ENCODE data around the gene PIM1. TPM values are rescaled to one million over a fixed set of nuclear protein-coding genes. Genes with fewer than 3 reads are reported as not detected.

PIM1 gene
- total and polyA plus RNA-seq, 9 of the 15 experiments (the other 6 are each of a cell fraction or from before 2014, with no cell fraction given), result 19.0 to 789 (median 212) TPM

DNA sequence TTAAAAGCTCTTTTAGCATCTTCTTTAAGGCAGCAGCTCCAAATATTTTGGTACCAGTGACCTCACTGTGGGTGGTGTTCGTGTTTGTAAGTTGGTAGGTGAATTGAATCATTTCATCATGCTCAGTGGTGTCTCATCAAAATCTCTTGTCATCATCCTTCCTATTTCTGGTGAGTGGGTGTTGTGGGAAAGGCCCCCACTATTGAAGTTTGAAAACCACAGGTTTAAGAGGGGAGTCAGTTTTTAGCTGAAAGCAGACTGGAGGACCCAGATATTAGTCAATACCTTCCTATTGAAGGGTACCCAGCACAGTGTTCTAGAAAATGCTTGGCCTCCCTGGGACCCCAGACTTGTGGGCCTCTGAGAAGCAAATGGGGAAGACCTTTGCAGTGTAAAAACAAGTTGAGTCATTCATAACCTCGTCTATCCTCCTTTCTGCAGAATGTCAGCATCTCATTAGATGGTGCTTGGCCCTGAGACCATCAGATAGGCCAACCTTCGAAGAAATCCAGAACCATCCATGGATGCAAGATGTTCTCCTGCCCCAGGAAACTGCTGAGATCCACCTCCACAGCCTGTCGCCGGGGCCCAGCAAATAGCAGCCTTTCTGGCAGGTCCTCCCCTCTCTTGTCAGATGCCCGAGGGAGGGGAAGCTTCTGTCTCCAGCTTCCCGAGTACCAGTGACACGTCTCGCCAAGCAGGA is 3.7 kb downstream of the PIM1 start (continued):
- TF ChIP-seq RCOR1 (IDR thresholded peaks at IDR 0.05; ENCODE audit: borderline replicate concordance in 1 of 2, low read depth in 2 of 2, low read length in 2 of 2) (peak in 1 of 2 experiments; percentile 84; a peak in 2 of 4 replicates), SLC30A9 (CRISPR knock-in tag; IDR thresholded peaks at IDR 0.05) (no peak), RBM22 (IDR thresholded peaks at IDR 0.05; ENCODE audit: low read depth, low read length, poor library complexity, severe bottlenecking) (no peak), MECOM (CRISPR knock-in tag; IDR thresholded peaks at IDR 0.05) (peak; percentile 24; the same call in 1 of the 2 replicates), ARID1B (IDR thresholded peaks at IDR 0.05) (peak; percentile 33; the same call in 1 of the 2 replicates), ZNF551 (CRISPR knock-in tag; IDR thresholded peaks at IDR 0.05) (0 out of 2 replicates have a peak, but pooled peaks have one; percentile 29), MEF2D (tag; conservative IDR thresholded peaks at IDR 0.05; ENCODE audit: low read depth) (no peak), BRD4 (IDR thresholded peaks at IDR 0.05) (no peak)
- TF ChIP-seq, protein P1, sequence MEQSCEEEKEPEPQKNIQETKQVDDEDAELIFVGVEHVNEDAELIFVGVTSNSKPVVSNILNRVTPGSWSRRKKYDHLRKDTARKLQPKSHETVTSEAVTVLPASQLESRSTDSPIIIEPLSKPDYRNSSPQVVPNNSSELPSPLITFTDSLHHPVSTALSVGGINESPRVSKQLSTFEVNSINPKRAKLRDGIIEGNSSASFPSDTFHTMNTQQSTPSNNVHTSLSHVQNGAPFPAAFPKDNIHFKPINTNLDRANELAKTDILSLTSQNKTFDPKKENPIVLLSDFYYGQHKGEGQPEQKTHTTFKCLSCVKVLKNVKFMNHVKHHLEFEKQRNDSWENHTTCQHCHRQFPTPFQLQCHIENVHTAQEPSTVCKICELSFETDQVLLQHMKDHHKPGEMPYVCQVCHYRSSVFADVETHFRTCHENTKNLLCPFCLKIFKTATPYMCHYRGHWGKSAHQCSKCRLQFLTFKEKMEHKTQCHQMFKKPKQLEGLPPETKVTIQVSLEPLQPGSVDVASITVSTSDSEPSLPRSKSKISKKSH (CRISPR knock-in tag; IDR thresholded peaks at IDR 0.05), result no peak; the same call in 1 of the 2 replicates
- TF ChIP-seq, protein P2, sequence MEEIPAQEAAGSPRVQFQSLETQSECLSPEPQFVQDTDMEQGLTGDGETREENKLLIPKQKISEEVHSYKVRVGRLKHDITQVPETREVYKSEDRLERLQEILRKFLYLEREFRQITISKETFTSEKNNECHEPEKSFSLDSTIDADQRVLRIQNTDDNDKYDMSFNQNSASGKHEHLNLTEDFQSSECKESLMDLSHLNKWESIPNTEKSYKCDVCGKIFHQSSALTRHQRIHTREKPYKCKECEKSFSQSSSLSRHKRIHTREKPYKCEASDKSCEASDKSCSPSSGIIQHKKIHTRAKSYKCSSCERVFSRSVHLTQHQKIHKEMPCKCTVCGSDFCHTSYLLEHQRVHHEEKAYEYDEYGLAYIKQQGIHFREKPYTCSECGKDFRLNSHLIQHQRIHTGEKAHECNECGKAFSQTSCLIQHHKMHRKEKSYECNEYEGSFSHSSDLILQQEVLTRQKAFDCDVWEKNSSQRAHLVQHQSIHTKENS (CRISPR knock-in tag; IDR thresholded peaks at IDR 0.05), result peak; percentile 87
- TF ChIP-seq, protein P3, sequence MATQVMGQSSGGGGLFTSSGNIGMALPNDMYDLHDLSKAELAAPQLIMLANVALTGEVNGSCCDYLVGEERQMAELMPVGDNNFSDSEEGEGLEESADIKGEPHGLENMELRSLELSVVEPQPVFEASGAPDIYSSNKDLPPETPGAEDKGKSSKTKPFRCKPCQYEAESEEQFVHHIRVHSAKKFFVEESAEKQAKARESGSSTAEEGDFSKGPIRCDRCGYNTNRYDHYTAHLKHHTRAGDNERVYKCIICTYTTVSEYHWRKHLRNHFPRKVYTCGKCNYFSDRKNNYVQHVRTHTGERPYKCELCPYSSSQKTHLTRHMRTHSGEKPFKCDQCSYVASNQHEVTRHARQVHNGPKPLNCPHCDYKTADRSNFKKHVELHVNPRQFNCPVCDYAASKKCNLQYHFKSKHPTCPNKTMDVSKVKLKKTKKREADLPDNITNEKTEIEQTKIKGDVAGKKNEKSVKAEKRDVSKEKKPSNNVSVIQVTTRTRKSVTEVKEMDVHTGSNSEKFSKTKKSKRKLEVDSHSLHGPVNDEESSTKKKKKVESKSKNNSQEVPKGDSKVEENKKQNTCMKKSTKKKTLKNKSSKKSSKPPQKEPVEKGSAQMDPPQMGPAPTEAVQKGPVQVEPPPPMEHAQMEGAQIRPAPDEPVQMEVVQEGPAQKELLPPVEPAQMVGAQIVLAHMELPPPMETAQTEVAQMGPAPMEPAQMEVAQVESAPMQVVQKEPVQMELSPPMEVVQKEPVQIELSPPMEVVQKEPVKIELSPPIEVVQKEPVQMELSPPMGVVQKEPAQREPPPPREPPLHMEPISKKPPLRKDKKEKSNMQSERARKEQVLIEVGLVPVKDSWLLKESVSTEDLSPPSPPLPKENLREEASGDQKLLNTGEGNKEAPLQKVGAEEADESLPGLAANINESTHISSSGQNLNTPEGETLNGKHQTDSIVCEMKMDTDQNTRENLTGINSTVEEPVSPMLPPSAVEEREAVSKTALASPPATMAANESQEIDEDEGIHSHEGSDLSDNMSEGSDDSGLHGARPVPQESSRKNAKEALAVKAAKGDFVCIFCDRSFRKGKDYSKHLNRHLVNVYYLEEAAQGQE (IDR thresholded peaks at IDR 0.05; ENCODE audit: borderline replicate concordance), result no peak
- TF ChIP-seq, protein P3 (CRISPR knock-in tag; IDR thresholded peaks at IDR 0.05; ENCODE audit: low read depth), result peak; percentile 41; the same call in 1 of the 2 replicates
- TF ChIP-seq, protein P4, sequence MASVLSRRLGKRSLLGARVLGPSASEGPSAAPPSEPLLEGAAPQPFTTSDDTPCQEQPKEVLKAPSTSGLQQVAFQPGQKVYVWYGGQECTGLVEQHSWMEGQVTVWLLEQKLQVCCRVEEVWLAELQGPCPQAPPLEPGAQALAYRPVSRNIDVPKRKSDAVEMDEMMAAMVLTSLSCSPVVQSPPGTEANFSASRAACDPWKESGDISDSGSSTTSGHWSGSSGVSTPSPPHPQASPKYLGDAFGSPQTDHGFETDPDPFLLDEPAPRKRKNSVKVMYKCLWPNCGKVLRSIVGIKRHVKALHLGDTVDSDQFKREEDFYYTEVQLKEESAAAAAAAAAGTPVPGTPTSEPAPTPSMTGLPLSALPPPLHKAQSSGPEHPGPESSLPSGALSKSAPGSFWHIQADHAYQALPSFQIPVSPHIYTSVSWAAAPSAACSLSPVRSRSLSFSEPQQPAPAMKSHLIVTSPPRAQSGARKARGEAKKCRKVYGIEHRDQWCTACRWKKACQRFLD (CRISPR knock-in tag; IDR thresholded peaks at IDR 0.05), result no peak
- TF ChIP-seq, protein P5, sequence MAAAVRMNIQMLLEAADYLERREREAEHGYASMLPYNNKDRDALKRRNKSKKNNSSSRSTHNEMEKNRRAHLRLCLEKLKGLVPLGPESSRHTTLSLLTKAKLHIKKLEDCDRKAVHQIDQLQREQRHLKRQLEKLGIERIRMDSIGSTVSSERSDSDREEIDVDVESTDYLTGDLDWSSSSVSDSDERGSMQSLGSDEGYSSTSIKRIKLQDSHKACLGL (CRISPR knock-in tag; IDR thresholded peaks at IDR 0.05; ENCODE audit: borderline replicate concordance, poor library complexity, severe bottlenecking), result no peak
